ENCODE measurements around the gene PHF12.
A peak's percentile ranks its signal among the peaks of the same experiment; 100 is the strongest.

PHF12 gene

DNA sequence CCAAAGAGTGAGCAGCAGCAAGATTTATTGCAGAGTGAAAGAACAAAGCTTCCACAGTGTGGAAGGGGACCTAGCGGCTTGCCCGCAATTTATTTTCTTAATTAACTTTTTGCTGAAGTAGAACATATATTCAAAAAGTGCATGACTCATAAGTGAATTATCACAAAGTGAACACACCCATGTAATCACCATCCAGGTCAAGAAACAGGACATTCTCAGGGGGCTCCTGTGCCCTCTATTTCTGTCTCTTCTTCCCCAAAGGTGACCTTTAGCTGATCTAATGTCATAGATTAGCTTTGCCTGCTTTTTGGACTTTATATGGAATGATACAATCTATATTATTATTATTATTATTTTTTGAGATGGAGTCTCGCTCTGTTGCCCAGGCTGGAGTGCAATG lies 76.6 kb downstream of the PHF12 start:
- POLR2A ChIA-PET = no interaction called here
- CTCF ChIA-PET = interaction anchor here (0.8 kb wide), 1 partner anchor 9 kb away, joined by 3 read pairs; no protein-coding TSS in a partner anchor

DNA sequence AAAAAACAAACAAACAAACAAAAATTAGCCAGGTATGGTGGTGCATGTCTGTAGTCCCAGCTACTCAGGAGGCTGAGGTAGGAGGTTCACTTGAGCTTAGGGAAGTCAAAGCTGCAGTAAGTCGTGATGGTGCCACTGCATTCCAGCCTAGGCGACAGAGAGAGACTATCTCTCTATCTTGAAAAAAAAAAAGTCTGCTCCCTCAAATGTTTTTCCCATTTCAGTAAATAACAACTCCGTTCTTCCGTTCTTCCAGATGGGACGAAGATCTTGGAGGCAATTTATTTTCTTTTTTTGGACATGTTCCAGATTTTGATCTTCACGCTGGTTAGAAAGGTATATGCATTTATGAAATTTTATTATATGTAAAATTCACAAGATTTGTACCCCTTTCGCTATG lies 77.5 kb downstream of the PHF12 start:
- ChIA-PET POLR2A (interaction anchor here (0.6 kb wide), 1 partner anchor 7 kb away, joined by 3 read pairs; no protein-coding TSS in a partner anchor), CTCF (no interaction called here)
- no peak for DNase-seq (ENCODE audit: extremely low spot score)
- no peak for TF ChIP-seq CTCF (IDR thresholded peaks at IDR 0.05; ENCODE audit: control extremely low read depth, extremely low read depth, low read depth, missing control alignments)

More for the DNA sequence above, 76.6 kb downstream of the PHF12 start:
- DNase-seq (ENCODE audit: extremely low spot score) = no peak
- TF ChIP-seq CTCF (IDR thresholded peaks at IDR 0.05; ENCODE audit: control extremely low read depth, extremely low read depth, low read depth, missing control alignments) = no peak

DNA sequence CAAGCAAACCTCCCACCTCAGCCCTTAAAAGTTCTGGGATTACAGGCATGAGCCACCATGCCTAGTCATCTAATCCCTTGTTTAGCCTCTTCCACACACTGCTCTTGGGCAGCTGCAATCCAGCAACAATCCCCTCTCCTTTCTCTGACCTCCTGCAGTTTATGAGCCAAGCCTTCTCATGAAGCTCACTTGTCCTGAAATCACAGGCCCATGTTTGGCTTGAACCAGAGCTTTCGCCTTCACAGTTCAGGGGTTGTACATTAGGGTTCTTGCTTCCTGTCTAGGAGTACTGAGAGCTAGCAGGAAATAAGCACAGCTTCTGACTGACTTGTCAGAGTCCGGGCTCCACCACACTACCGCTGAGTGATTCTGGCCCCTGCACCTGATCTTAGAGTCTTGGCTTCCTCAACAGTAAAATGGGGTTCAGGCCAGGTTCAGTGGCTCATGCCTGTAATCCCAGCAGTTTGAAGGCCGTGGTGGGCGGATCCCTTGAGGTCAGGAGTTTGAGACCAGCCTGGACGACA lies 80.2 kb downstream of the PHF12 start:
- TF ChIP-seq CTCF (IDR thresholded peaks at IDR 0.05; ENCODE audit: control extremely low read depth, extremely low read depth, low read depth, missing control alignments) = no peak
- CTCF ChIA-PET = interaction anchor here (1.0 to 2.9 kb wide), 9 partner anchors 10 to 145 kb away, joined by 3 to 14 read pairs (median 4); partner anchors contain the start of genes PHF12 and TLCD1
- peak; percentile 85 for DNase-seq (ENCODE audit: extremely low spot score)
- POLR2A ChIA-PET = interaction anchor here (1.0 kb wide), 1 partner anchor 12 kb away, joined by 3 read pairs; no protein-coding TSS in a partner anchor

DNA sequence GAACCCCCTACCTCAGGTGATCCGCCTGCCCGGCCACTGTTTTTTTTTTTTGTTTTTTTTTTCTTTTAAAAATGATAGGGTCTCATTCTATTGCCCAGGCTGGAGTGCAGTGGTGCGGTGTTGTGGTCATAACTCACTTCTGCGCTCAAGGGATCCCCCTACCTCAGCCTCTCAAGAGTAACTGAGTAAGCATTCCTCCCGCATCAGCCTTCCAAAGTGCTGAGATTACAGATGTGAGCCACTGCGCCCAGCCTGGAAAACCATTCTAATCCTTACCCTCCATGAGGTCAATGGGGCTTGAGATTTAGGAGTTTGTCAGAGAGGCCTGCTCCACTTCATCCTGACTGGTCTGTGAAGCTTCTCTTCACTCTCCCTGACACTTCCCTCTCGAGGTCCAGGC lies 84.0 kb downstream of the PHF12 start:
- ChIA-PET CTCF (interaction anchor here (1.1 kb wide), 1 partner anchor 104 kb away, joined by 6 read pairs; no protein-coding TSS in a partner anchor), POLR2A (no interaction called here)
- TF ChIP-seq CTCF (IDR thresholded peaks at IDR 0.05; ENCODE audit: control extremely low read depth, extremely low read depth, low read depth, missing control alignments) = no peak
- DNase-seq (ENCODE audit: extremely low spot score) = no peak

DNA sequence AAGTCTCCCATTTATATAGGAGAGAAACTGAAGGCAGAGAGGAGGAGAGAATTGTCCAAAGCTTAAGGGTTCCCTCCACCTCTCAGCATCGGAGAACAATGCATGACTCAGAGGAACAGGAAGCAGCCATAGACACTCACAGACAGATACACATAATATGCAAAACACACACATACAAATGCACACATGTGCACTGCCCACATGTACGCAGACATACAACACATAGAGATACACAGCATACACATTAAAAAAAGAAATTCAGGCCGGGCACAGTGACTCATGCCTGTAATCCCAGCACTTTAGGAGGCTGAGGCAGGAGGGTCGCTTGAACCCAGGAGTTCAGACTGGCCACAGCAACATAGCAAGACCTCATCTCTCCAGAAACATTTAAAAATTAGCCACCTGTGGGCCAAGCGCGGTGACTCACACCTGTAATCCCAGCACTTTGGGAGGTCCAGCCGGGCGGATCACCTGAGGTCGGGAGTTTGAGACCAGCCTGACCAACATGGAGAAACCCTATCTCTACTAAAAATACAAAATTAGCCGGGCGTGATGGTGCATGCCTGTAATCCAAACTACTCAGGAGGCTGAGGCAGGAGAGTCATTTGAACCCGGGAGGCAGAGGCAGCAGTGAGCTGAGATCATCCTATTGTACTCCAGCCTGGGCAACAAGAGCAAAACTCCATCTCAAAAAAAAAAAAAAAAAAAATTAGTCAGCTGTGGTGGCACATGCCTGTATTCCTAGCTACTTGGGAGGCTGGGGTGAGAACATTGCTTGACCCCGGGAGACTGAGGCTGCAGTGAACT lies 85.2 kb downstream of the PHF12 start:
- no peak for TF ChIP-seq CTCF (IDR thresholded peaks at IDR 0.05; ENCODE audit: control extremely low read depth, extremely low read depth, low read depth, missing control alignments)
- ChIA-PET CTCF (interaction anchor here (0.9 to 1.1 kb wide), 3 partner anchors 9 to 103 kb away, joined by 3 to 6 read pairs (median 3); no protein-coding TSS in a partner anchor), POLR2A (interaction anchor here (0.6 kb wide), 1 partner anchor 8 kb away, joined by 3 read pairs; no protein-coding TSS in a partner anchor)
- DNase-seq (ENCODE audit: extremely low spot score) = peak; percentile 52

DNA sequence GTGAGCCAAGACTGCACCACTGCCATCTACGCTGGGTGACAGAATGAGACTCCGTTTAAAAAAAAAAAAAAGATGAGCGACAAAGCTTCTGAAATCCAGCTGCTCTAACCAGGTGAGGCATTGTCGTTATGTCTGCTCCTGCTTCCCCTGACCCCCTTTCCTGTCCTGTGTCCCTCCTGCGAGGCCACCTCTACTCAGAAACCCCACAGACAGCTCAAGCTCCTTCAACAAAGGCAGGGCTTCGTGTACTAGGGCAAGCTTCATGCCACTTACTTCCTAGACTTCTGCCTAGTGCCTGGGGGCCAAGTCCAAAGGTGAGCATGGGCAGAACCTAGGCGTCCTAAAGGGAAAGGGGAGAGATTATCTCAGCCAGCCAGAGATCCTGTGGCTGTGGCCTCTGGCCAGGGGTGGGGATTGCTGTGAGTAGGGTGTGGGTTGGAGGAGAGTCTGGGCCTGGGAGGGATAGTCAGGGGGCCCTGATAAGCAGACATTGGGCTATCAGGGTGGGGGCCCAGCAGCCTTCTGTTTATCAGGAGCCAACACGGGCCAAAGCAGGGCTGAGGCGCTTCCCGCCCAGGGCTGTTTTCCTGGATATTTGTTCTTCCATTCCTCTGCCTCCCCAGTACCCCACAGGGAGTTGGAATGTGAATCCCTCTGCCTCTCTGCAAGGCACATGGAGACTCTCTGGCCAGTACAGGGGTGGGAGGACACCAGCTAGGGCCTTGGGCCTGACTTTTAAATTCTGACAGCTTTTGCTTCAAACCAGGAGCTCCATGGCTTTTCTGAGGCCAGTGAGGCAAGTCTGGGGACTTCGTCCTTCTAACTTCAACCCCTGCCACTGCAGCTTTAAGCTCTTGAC lies 86.1 kb downstream of the PHF12 start:
- no peak for TF ChIP-seq CTCF (IDR thresholded peaks at IDR 0.05; ENCODE audit: control extremely low read depth, extremely low read depth, low read depth, missing control alignments)
- CTCF ChIA-PET = interaction anchor here (0.9 to 1.1 kb wide), 2 partner anchors 10 to 37 kb away, joined by 3 read pairs; no protein-coding TSS in a partner anchor
- DNase-seq (ENCODE audit: extremely low spot score) = no peak
- POLR2A ChIA-PET = no interaction called here

Measured in GM10248 (cell line).